ENCODE measurements around the gene TSHZ2. TPM values are rescaled to one million over a fixed set of nuclear protein-coding genes. Genes with fewer than 3 reads are reported as not detected.
"Not testable (repeated sequence)": the region's sequence is repeated elsewhere in the genome, so short reads cannot be mapped to it uniquely, and the experiment has no call there.

TSHZ2 gene
- total RNA-seq, 4 donors from 2014 or later, result 1.0 to 3.5 (median 2.8) TPM

GRCh38 chr20:53319200-53319599 is 347.0 kb downstream of the TSHZ2 start:
- intact Hi-C loops (cut with DNase I; ENCODE audit: low total_unique reads), result no loop called here
- Histone ChIP-seq H3K36me3 (no peaks in the 10 kb centered on the region), H3K9me3 (no peaks in the 10 kb centered on the region), H3K4me3 (no peak overlapping the region), H3K27ac (no peak overlapping the region), H3K4me1 (no peaks in the 10 kb centered on the region), H3K27me3 (no peaks in the 10 kb centered on the region)
- no peak for ATAC-seq
- TF ChIP-seq POLR2A (IDR thresholded peaks at IDR 0.05), result no peak
- no peak for TF ChIP-seq CTCF (IDR thresholded peaks at IDR 0.05 in 4 of 5, conservative IDR thresholded peaks at IDR 0.05 in 1 of 5)
- in situ Hi-C loops (cut with MboI; ENCODE audit: low sequenced_read_pairs in 4 of 4), result no loop called here
- DNase-seq, result no peak

- H3K4me3 ChIP-seq, result no peak overlapping the region
- no peaks in the 10 kb centered on the region for H3K4me1 ChIP-seq
- ATAC-seq, result no peak
- H3K36me3 ChIP-seq, result no peaks in the 10 kb centered on the region
- intact Hi-C loops (cut with DNase I; ENCODE audit: low total_unique reads), result no loop called here
- DNase-seq, result no peak
- TF ChIP-seq CTCF (IDR thresholded peaks at IDR 0.05 in 4 of 5, conservative IDR thresholded peaks at IDR 0.05 in 1 of 5), result no peak
- no peak for TF ChIP-seq POLR2A (IDR thresholded peaks at IDR 0.05)
- in situ Hi-C loops (cut with MboI; ENCODE audit: low sequenced_read_pairs in 4 of 4), result no loop called here
- no peak overlapping the region for H3K27ac ChIP-seq
- no peaks in the 10 kb centered on the region for H3K27me3 ChIP-seq
- H3K9me3 ChIP-seq, result no peaks in the 10 kb centered on the region
Observed at GRCh38 chr20:53319716-53320115, 347.6 kb downstream of the TSHZ2 start.

GRCh38 chr20:53320701-53321100 is 348.5 kb downstream of the TSHZ2 start:
- no peaks in the 10 kb centered on the region for H3K9me3 ChIP-seq
- DNase-seq, result no peak
- no peak overlapping the region for H3K4me3 ChIP-seq
- ATAC-seq, result no peak
- intact Hi-C loops (cut with DNase I; ENCODE audit: low total_unique reads), result no loop called here
- no peaks in the 10 kb centered on the region for H3K27me3 ChIP-seq
- in situ Hi-C loops (cut with MboI; ENCODE audit: low sequenced_read_pairs in 4 of 4), result no loop called here
- H3K4me1 ChIP-seq, result no peaks in the 10 kb centered on the region
- no peak for TF ChIP-seq CTCF (IDR thresholded peaks at IDR 0.05 in 4 of 5, conservative IDR thresholded peaks at IDR 0.05 in 1 of 5)
- no peak for TF ChIP-seq POLR2A (IDR thresholded peaks at IDR 0.05)
- H3K27ac ChIP-seq, result no peak overlapping the region
- H3K36me3 ChIP-seq, result no peaks in the 10 kb centered on the region

GRCh38 chr20:53321596-53321995 is 349.4 kb downstream of the TSHZ2 start:
- TF ChIP-seq POLR2A (IDR thresholded peaks at IDR 0.05) (no peak), CTCF (IDR thresholded peaks at IDR 0.05 in 4 of 5, conservative IDR thresholded peaks at IDR 0.05 in 1 of 5) (no peak)
- no peaks in the 10 kb centered on the region for H3K36me3 ChIP-seq
- in situ Hi-C loops (cut with MboI; ENCODE audit: low sequenced_read_pairs in 4 of 4), result no loop called here
- H3K4me3 ChIP-seq, result no peak overlapping the region
- no peak overlapping the region for H3K27ac ChIP-seq
- DNase-seq, result no peak
- no peak for ATAC-seq
- H3K9me3 ChIP-seq, result no peaks in the 10 kb centered on the region
- intact Hi-C loops (cut with DNase I; ENCODE audit: low total_unique reads), result no loop called here
- no peaks in the 10 kb centered on the region for H3K4me1 ChIP-seq
- H3K27me3 ChIP-seq, result no peaks in the 10 kb centered on the region

- in situ Hi-C loops (cut with MboI; ENCODE audit: low sequenced_read_pairs in 4 of 4), result no loop called here
- no peaks in the 10 kb centered on the region for H3K9me3 ChIP-seq
Observed at GRCh38 chr20:53322651-53323050, 350.5 kb downstream of the TSHZ2 start.

GRCh38 chr20:53323460-53323859 is 351.3 kb downstream of the TSHZ2 start:
- DNase-seq; H3K36me3 ChIP-seq; H3K4me1 ChIP-seq; H3K27ac ChIP-seq; H3K4me3 ChIP-seq; in situ Hi-C loops (cut with MboI; ENCODE audit: low sequenced_read_pairs in 4 of 4); H3K9me3 ChIP-seq; H3K27me3 ChIP-seq; ATAC-seq; intact Hi-C loops (cut with DNase I; ENCODE audit: low total_unique reads): not testable (repeated sequence)

More at GRCh38 chr20:53322651-53323050, 350.5 kb downstream of the TSHZ2 start:
- no peak for TF ChIP-seq CTCF (IDR thresholded peaks at IDR 0.05 in 4 of 5, conservative IDR thresholded peaks at IDR 0.05 in 1 of 5)
- no peak for TF ChIP-seq POLR2A (IDR thresholded peaks at IDR 0.05)
- ATAC-seq, result no peak
- Histone ChIP-seq H3K36me3 (no peaks in the 10 kb centered on the region), H3K4me3 (no peak overlapping the region), H3K27ac (no peak overlapping the region), H3K4me1 (no peaks in the 10 kb centered on the region), H3K27me3 (no peaks in the 10 kb centered on the region)
- intact Hi-C loops (cut with DNase I; ENCODE audit: low total_unique reads), result no loop called here
- no peak for DNase-seq
